ENCODE measurements around the gene EPN2.
"Not testable (repeated sequence)": the region's sequence is repeated elsewhere in the genome, so short reads cannot be mapped to it uniquely, and the experiment has no call there.

Gene EPN2

GRCh38 chr17:19347323-19348080, 110.3 kb downstream of the EPN2 start:
- no peak for DNase-seq

- no peak for DNase-seq
These were observed 111.0 kb downstream of the EPN2 start for GRCh38 chr17:19348081-19348650.

GRCh38 chr17:19348806-19349205, 111.6 kb downstream of the EPN2 start:
- DNase-seq = no peak

DNA sequence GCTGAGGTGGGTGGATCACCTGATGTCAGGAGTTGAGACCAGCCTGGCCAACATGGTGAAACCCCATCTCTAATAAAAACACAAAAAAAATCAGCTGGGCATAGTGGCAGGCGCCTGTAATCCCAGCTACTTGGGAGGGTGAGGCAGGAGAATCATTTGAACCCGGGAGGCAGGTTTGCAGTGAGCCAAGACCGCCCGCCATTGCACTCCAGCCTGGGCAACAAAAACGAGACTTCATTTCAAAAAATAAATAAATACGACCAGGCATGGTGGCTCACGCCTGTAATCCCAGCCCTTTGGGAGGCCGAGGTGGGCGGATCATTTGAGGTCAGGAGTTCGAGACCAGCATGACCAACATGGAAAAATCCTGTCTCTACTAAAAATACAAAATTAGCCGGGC, 116.2 kb downstream of the EPN2 start:
- DNase-seq = not testable (repeated sequence)

DNA sequence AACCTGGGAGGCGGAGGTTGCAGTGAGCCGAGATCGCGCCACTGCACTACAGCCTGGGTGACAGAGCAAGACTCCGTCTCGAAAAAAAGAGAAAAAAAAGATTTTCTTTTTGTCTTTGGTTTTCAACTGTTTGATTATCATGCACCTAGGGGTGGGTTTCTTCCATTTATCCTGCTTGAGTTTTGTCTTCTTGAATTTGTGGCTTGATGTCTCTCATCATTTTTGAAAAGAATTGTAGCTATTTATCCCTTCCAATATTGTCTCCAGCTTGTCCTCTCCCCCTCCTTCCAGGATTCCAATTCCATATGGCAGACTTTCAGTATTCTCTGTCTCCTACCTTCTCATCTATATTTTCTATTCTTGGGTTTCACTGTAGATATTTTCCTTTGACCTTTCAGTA, 117.6 kb downstream of the EPN2 start:
- no peak for DNase-seq

DNA sequence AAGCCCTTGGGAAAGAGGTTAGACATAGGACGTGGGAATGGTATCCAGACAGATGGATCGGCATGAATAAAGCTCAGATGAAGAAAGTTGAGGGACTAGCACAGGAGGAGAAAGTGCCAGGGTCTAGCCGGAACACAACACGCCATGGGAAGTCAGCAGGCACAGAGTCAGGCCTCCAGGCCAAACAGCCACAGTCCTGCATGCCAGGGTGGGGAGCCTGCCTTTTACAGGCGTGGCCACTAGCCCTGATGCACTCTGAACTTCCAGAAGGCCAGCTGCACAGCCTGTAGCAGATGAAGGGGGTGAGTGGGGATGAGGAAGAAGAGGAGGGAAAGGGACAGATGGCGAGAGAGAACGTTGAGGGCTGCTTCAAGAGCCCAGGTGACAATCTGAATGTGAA, 120.2 kb downstream of the EPN2 start:
- DNase-seq = no peak

DNA sequence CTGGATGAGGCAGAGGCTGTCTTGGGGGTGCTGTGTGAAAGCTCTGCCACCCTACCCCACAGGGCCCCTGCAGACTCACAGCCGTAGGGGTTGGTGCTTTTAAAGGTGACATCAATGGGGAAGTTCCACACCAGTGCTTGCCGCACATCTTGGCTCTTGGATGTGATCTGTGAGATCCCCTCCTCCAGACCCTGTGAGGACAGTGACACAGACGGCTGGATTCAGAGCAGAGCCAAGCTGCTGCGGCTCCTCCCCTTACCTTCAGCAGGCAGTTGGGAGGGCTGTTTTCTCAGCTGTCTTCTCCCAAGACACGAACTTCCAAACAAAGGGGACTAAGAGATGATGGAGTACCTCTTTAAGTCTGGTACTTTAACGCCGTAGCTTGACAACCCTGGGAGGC, 120.6 kb downstream of the EPN2 start:
- DNase-seq = no peak

DNA sequence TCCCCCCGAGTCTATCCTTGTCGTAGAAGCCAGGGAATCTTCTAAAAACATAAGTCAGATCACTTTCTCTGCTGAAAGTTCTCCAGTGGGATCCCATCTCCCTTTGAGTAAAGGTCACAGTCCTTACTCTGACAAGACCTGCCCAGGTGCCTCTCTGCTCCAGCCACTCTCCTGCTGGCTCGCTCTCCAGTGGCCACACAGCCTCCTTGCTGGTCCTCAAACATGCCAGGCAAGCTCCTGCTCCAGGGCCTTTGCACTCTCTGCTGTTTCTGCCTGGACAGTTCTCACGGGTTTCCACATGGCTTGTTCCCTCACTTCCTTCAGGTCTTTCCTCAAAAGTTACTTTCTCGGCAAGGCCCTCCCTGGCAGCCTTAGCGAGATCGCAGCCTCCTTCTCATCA, 122.0 kb downstream of the EPN2 start:
- no peak for DNase-seq

GRCh38 chr17:19359856-19360255, 122.7 kb downstream of the EPN2 start:
- DNase-seq = no peak

DNA sequence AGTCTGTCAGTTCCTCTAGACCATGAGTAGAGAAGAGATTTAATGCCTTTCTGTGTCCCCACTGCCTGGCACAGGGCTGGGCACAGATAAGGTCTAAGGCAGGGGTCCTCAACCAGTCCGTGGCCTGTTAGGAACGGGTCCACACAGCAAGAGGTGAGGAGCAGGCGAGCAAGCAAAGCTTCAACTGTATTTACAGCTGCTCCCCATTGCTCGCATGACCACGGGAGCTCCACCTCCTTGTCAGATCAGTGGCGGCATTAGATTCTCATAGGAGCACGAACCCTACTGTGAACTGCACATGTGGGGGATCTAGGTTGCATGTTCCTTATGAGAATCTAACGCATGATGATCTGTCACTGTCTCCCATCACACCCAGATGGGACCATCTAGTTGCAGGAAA, 123.6 kb downstream of the EPN2 start:
- DNase-seq = no peak

GRCh38 chr17:19361326-19361725, 124.2 kb downstream of the EPN2 start:
- DNase-seq = no peak

DNA sequence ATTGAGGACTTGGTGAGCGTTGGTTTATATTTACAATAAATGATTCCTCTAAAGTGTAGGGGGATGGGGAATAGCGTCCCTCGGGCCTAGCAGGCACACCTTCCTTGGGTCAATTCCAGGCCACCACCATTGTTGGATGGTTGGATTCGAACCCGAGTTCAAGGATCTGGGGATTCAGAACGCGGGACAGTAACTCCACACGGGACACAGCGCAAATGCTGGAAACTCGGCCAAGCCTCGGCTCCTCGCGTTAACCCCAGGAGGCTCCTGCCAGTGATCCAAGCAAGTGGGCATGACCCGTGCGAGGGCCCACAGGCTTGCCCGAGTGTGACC, 124.7 kb downstream of the EPN2 start:
- no peak for DNase-seq

GRCh38 chr17:19362277-19363113, 125.3 kb downstream of the EPN2 start, which contains the start of gene B9D1:
B9D1 (minus strand) TSS chr17:19362723; CDS start chr17:19362569, 154 bp downstream.
- DNase-seq = peak; percentile 94 to 96

GRCh38 chr17:19363114-19363438, 125.9 kb downstream of the EPN2 start:
- DNase-seq = no peak

- no peak for DNase-seq
These were observed 126.4 kb downstream of the EPN2 start for GRCh38 chr17:19363460-19364035.

DNA sequence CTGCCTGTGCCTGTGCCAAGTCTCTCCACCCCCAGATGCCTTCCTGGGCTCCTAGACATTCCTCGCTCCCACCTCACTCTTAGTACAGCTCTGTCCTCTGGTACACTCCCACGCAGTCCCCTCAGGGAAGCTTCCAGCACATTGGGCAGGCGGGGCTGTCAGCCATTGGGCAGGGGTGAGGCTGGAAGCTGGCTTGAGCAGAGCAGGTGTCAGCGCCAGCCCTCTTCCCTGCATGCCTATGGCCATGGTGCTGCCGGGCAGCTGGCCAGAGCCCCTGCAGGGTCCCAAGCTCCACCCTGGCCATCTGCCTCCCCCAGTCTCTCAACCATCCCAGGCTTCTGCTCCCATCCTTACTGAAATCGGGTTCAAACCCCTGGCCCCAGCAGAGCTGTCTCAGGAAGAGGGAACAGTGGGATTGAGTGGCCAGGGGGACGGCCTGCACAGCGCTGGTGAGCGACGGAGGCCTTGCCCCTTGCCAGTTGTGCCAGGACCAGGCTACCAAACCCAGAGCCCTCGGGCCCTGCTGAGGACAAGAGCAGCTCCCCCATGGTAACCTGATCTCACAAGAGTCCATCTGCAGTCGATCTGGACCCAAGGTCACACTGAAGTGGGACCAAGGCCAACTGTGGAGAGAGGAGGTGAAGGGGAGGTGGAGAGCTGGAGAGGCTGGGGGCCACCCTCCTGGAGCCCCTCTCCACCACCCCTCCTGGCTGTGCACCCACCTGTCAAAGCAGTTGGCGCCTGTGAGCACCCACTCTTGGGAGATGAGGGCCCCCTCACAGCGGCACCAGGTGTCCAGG, 127.7 kb downstream of the EPN2 start:
- no peak for DNase-seq

GRCh38 chr17:19365499-19365817, 128.3 kb downstream of the EPN2 start:
- DNase-seq = no peak

DNA sequence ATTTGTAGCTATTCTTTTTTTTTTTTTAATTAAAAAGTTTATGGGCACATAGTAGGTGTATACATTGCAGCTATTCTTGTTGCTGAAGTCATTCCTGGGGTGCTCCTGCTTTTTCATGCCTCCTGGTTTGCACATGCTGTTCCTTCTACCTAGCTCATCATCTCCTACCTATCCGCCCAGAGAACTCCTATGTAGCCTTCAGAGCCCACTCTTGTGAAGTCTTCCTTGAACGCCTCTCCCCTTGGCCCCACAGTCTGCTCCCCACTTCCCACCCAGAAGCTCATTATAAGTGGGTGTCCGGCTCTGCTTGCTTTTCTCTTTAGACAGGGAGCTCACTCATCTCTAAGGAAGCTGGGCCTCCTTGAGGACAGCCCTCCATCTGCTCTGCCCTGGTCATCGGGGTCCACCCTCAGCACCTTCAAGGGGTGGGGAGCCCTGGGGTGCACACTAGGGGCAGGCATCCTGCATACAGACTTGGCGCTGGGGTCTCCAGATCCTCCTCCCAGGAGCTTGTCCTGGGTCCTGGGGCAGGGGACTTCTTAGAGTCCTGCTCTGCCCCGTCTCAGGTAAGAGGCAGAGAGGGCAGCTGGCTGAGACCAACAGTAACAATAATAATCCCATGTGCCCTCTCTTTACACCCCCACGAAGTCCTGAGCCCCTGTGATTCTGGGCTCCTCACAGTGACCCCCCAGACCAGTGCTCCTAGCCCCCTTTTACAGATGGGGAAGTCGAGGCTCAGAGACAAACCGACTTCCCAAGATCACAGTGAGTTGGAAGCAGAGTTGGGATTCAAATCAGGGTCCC, 128.9 kb downstream of the EPN2 start:
- DNase-seq = no peak

DNA sequence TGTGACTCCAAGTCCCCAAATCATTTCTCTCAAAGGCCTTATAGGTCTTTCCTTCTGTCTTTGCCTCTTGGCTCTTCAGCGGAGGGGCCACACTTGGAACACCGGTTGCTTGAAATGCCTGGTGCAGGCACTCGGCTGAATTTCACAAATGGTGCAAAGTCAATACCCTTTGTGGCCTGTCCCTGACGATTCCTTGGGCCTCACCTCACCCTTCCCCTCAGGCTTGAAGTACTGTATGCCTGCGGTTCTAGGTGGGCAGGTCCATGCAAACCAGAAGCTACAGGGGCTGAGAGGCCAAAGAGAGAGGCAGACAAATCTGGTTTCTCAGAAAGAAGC, 129.4 kb downstream of the EPN2 start:
- DNase-seq = no peak

DNA sequence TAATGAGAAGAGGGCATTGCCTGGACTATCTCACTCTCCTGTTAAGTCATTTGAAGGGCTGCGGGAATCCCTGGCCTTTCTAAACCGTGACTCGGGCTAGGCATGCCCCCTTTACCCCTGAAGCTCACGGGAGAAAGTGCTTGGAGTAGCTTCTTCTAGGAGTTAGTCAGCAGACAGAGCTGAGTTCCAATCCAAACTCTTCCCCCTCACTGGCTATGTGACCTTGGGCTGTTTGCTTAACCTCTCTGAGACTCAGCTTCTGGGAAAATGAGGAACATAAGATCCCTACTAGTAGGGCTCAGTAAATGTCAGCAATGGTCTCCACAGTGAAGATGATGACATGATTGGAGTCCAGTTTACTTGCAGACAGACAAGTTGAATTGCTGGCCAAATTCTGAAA, 131.1 kb downstream of the EPN2 start:
- no peak for DNase-seq

GRCh38 chr17:19369107-19369778, 132.1 kb downstream of the EPN2 start:
- DNase-seq = no peak

All from CD4-positive, alpha-beta T cell treated with Interleukin-4 for 1 hour (primary cell).